Measurements from ENCODE around the gene POLL. TPM values are rescaled to one million over a fixed set of nuclear protein-coding genes. Genes with fewer than 3 reads are reported as not detected.

POLL gene
- total and polyA plus RNA-seq, 10 of the 15 experiments (the other 5 are each of a cell fraction or from before 2014, with no cell fraction given): 1.5 to 25.4 (median 13.8) TPM

- Histone ChIP-seq H3K27me3 (replicated peaks in 1 of 2; ENCODE audit: control insufficient read depth in 2 of 2, insufficient read depth in 2 of 2, low read length in 1 of 2) (no peaks in the 10 kb centered on the region), H3K4me3 (no peak overlapping the region), H3K27ac (ENCODE audit: control insufficient read depth, insufficient read depth) (no peak overlapping the region), H3K9me3 (replicated peaks; ENCODE audit: control insufficient read depth, insufficient read depth, low read length) (no peaks in the 10 kb centered on the region), H3K36me3 (ENCODE audit: control insufficient read depth in 2 of 2, insufficient read depth in 2 of 2, low read length in 1 of 2) (no peaks in the 10 kb centered on the region), H3K79me2 (ENCODE audit: control insufficient read depth, insufficient read depth, low read length) (no peaks in the 10 kb centered on the region), H4K20me1 (ENCODE audit: control insufficient read depth, insufficient read depth) (no peaks in the 10 kb centered on the region), H3K4me1 (ENCODE audit: control insufficient read depth, insufficient read depth, low read length) (no peaks in the 10 kb centered on the region), H3K4me2 (ENCODE audit: control insufficient read depth, insufficient read depth) (no peak overlapping the region), H2AFZ (ENCODE audit: control insufficient read depth, low read depth, low read length) (no peak overlapping the region), H3K9ac (ENCODE audit: control insufficient read depth, insufficient read depth, low read length) (no peak overlapping the region)
- intact Hi-C loops (cut with micrococcal nuclease; ENCODE audit: unreplicated experiment) (no loop called here), in situ Hi-C loops (cut with MboI) (no loop called here)
- ATAC-seq: no peak
- POLR2A ChIA-PET: no interaction called here
- FAIRE-seq: no peak
- CTCF ChIA-PET: interaction anchor here (0.9 to 1.1 kb wide), 3 partner anchors 19 to 65 kb away, joined by 3 read pairs; no protein-coding TSS in a partner anchor
- SMC1A ChIA-PET (ENCODE audit: uncharacterized antibody, unreplicated experiment): interaction anchor here (1.0 kb wide), 1 partner anchor 34 kb away, joined by 3 read pairs; no protein-coding TSS in a partner anchor
- TF ChIP-seq ZNF207 (IDR thresholded peaks at IDR 0.05; ENCODE audit: borderline replicate concordance) (no peak), KLF5 (IDR thresholded peaks at IDR 0.05; ENCODE audit: partially characterized antibody) (no peak)
- RAD21 ChIA-PET (ENCODE audit: unreplicated experiment): no interaction called here
- WGBS (ENCODE audit: insufficient coverage, insufficient replicate concordance, low lambda C conversion rate, missing lambda C conversion rate): 88% methylated on average over 4 of the region's 4 CpGs
- DNase-seq (ENCODE audit: low read depth, low spot score): no peak
- no TSS peak for BruUV-seq (replicated peaks)
Measured at GRCh38 chr10:101529725-101530553, 58.1 kb downstream of the POLL start.

DNA sequence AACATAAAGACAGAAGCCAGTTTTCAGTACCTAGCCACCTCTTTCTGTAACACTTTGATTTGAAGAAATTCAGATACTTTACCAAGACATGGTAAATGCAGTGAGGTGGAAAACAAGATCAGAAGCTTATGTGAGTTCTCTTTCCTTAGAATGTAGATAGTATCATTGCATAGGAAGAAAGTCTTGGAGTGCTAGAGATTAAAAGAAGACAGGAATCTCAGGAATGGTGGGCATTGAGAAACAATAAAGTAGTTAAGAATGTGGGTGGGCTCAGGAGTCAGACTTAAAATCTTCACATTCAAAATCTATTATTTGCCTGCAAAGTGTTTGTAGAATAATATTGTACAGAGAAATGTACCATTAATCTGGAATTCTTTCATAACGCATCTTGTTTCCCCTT is 58.9 kb downstream of the POLL start:
- FAIRE-seq: no peak
- RAD21 ChIA-PET (ENCODE audit: unreplicated experiment): no interaction called here
- TF ChIP-seq TAF1 (IDR thresholded peaks at IDR 0.05; ENCODE audit: borderline replicate concordance, low read depth, low read length) (no peak), CEBPB (IDR thresholded peaks at IDR 0.05; ENCODE audit: borderline replicate concordance in 1 of 2, low read depth in 2 of 2, low read length in 2 of 2) (no peak), SIX5 (IDR thresholded peaks at IDR 0.05; ENCODE audit: low read depth, low read length, severe bottlenecking) (no peak), CHD4 (IDR thresholded peaks at IDR 0.05) (no peak), WRNIP1 (IDR thresholded peaks at IDR 0.05; ENCODE audit: borderline replicate concordance, low read depth, low read length) (no peak), MTA3 (IDR thresholded peaks at IDR 0.05; ENCODE audit: borderline replicate concordance, low read length) (no peak), CBX5 (IDR thresholded peaks at IDR 0.05; ENCODE audit: low read depth) (no peak), NKRF (conservative IDR thresholded peaks at IDR 0.05) (no peak), SUZ12 (IDR thresholded peaks at IDR 0.05; ENCODE audit: unreplicated experiment) (no peak), SREBF1 (IDR thresholded peaks at IDR 0.05; ENCODE audit: low read length) (no peak), BMI1 (IDR thresholded peaks at IDR 0.05; ENCODE audit: borderline replicate concordance) (no peak), RCOR1 (conservative IDR thresholded peaks at IDR 0.05; ENCODE audit: low read depth, low read length) (no peak)

More for the DNA sequence above, 58.9 kb downstream of the POLL start:
- Histone ChIP-seq H4K20me1 (ENCODE audit: control insufficient read depth, insufficient read depth) (no peaks in the 10 kb centered on the region), H3K9ac (ENCODE audit: control insufficient read depth, insufficient read depth, low read length) (no peak overlapping the region), H3K4me2 (ENCODE audit: control insufficient read depth, insufficient read depth) (no peak overlapping the region), H3K9me3 (replicated peaks; ENCODE audit: control insufficient read depth, insufficient read depth, low read length) (no peaks in the 10 kb centered on the region), H3K27me3 (replicated peaks in 1 of 2; ENCODE audit: control insufficient read depth in 2 of 2, insufficient read depth in 2 of 2, low read length in 1 of 2) (no peaks in the 10 kb centered on the region), H3K36me3 (ENCODE audit: control insufficient read depth in 2 of 2, insufficient read depth in 2 of 2, low read length in 1 of 2) (no peaks in the 10 kb centered on the region), H2AFZ (ENCODE audit: control insufficient read depth, low read depth, low read length) (no peak overlapping the region), H3K4me3 (no peak overlapping the region), H3K4me1 (ENCODE audit: control insufficient read depth, insufficient read depth, low read length) (no peaks in the 10 kb centered on the region), H3K79me2 (ENCODE audit: control insufficient read depth, insufficient read depth, low read length) (no peaks in the 10 kb centered on the region), H3K27ac (ENCODE audit: control insufficient read depth, insufficient read depth) (no peak overlapping the region)
- intact Hi-C loops (cut with micrococcal nuclease; ENCODE audit: unreplicated experiment): no loop called here
- in situ Hi-C loops (cut with MboI): no loop called here
- 100% methylated on average over 1 of the region's 1 CpG for WGBS (ENCODE audit: insufficient coverage, insufficient replicate concordance, low lambda C conversion rate, missing lambda C conversion rate)
- DNase-seq (ENCODE audit: low read depth, low spot score): no peak
- ChIA-PET POLR2A (no interaction called here), CTCF (interaction anchor here (0.9 to 1.0 kb wide), 2 partner anchors 18 to 42 kb away, joined by 3 read pairs; no protein-coding TSS in a partner anchor), SMC1A (ENCODE audit: uncharacterized antibody, unreplicated experiment) (interaction anchor here (1.0 kb wide), 1 partner anchor 33 kb away, joined by 3 read pairs; no protein-coding TSS in a partner anchor)
- no TSS peak for BruUV-seq (replicated peaks)
- no peak for ATAC-seq

All from GM12878 (cell line).